Activated T-cell treated with anti-CD3 and anti-CD28 coated beads for 4 hours (primary cell): ENCODE results near the gene HOXA4.

Experiments used
- DNase-seq: peaks from one replicate; pipeline ENCODE4 v3.0.0-alpha.2; 2020

Gene HOXA4

DNA sequence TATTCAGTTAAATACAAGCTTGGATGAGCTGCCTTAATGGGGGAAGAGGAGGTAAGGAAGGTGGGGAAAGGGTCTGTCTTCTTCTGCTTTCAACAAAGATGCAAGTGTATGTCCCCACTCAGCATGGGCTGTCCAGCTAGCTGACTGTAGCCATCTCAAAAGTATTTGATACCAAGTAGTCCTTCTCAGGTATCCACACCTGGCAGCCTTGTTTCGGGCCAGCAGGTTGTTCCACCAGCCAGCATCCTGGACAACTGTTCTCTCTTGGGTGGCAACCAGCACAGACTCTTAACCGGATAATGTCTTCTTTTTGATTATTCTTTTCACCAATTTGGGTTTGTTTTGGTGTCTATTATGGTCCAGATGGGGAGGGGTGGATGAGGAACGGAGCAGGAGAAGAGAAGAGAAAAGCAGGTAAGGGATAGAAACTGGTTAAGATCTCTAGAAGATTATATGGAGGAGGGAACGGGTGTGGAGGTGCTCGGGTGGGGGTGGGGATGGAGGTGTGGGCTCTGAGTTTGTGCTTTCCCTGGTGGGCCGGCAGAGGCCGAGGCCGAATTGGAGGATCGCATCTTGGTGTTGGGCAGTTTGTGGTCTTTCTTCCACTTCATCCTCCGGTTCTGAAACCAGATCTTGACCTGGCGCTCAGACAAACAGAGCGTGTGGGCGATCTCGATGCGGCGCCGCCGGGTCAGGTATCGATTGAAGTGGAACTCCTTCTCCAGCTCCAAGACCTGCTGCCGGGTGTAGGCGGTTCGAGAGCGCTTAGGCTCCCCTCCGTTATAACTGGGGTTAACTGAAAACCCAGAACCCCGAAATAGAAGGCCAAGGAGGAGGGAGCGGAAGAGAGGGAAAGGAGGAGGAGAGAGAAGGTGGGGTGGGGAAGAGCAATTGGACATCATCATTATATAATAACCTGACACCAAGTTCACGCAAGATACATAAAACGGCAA lies 1.5 kb downstream of the HOXA4 start:
- DNase-seq = no peak

DNA sequence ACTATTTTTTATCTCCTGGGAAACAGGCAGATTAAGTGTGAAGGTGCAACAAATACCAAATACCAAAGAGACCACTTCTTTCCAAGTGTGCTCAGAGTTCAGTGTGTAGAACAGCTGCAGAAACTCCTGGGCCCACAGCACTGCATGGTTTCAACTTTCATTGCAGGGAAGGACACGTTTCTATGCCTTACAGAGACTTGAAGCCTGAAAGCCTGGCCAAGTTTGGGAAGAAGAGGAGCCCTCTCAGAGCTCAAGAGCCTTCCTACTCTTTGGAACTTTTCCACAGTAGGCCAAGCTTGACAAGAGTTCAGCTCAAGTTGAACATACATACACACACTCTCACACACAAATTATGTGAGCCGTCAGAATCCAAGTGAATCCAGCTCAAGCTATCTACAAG lies 2.5 kb downstream of the HOXA4 start:
- DNase-seq = no peak

DNA sequence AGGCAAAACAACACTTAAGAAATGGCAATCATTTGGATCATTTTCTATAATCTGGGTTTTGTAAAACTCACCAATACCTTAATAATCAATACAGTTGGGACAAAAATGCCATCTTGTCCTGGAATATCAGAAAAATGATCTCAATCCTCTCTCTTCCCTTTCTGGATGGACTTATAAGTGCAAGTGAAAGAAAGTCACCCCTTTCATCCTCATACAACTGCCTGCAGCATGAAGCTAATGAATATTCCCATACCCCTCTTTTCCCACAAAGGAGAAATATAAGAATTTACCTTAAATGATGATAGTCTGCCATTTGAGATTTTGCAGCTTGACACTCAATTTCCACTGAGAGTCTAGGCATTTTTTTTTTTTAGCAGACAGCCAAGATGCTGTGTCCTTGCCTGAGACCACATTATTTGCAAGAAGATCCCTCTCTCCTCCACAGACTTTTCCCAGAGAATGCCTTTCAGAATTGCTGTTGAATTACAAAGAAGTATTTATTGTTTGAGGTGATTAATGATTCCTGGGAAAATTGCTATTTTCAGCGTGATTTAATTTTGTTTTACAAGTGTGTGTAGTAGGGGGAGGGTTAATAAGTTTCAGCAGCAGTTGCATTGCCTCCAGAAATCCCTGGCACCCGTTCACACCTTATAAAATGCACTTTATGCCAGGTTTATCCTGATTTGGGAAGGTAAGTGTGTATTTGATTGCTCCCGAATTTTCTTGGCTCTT lies 3.8 kb downstream of the HOXA4 start:
- DNase-seq = no peak

DNA sequence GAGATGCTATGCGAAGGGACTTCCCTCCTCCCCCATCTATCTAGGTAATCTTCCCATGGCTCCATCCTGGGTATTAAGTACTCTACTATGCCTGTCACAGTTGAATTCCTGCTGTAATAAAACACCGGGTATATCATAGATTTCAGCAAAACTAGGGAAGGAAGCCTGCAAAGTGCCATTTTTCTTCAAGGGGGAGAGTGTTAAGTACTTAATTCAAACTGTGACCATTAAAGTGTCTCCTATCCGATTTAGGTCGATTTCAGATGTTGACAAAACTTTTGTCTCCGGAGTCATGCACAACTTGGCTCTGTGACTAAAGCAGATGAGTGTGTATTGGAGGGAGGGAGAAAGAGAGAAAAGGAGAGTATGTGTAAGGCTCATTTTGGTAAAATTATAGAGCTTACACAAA lies 4.6 kb downstream of the HOXA4 start:
- DNase-seq = no peak

DNA sequence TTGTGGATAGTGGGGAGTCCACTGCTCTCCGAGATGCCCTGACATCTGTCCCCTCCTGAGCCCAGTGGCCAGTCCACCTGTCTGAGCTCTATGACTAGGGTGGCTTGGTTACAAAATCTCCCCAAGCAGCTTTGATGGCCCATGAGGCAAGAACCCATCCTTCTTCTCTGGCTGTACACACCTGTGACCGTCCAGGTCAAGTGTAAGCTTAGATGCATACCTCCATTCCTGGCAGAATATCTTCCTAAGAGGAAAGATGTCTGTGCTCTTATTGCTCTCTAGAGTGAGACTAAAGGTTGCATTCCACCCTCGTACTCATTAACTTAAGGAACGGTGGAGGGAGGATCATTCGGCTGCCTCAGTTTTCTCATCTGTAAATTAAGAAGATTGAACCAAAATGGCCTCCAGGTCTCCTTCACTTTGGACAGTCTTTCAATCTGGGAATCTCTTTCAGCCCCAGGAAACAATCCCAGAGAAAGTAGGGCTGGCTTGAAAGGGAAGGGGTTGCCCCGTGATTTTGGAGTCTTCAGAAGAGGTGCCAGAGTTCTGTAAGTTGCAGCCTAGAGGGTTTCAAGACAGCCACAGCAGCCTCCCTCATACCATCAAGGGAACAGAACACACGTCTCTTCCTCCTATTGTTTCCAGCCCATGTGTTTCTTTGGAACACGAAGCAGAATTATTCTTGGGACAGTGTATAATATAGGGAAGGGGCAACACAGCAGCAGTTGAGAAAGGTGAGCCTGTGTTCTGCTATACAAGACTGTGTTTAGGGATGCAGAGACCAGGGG lies 5.5 kb downstream of the HOXA4 start:
- no peak for DNase-seq

DNA sequence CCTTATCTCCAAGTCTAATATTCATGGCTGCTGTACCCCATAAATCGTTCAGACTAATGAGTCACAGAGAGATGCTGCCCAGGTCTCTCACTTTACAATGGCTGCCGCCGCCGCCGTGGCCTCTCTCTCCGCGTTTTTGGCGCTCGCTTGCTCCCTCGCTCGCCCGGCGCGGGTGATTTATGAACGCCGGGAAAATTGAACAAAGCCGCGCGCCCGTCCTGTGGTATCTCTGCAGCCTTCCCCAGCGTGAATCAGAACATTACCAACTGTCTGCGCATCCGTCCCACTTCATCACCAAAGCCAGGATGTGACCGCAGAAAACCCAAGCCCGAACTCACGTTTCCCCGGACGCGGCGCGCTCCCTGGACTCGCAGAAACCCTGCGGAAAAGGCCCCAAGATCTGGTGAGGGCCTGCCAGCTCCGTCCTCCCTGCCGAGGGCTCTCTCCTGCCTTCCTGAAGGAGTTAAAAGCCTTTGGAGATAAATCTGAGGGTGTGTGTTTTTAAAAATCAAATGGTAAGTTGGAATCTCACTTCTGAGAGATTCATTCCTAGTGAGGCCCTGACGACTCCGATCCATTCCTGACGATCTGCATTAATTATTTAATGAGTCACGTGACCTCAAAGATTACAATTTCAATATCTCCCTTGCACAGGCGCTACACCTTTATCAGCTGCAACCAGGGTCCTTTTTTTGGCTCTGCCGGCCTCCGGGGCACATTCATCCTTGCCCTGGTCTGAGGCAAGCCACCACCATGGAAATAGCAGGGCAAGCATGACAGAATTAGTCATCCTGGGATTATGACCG lies 6.3 kb downstream of the HOXA4 start:
- no peak for DNase-seq

DNA sequence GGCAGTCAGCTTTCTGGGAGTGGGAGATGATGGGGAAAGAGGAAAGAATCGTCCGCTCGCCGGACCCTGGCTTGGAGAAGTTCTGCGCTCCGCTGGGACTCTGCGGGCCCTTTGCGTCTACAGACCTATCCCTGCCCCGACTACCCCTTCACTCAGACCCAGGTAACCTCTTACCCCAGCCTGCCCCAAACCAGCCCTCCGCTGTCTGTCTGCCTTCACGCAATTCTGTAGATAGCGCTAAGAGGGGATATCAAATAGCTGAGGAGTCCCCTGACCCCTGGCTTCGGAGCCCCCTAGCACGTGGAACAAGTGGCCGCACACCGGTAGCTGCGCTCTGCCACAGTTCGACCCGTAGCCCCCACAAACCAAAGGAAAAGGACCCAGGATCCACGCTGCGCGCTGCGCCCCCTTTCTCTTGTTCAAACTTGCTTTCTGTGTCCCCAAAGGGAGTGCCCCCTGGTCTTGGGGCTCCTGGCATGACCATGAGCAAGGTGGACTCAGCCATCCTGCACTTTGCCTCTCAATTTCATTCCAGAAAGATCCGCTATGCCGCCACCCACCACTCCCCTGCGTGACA lies 7.0 kb downstream of the HOXA4 start:
- DNase-seq = no peak

DNA sequence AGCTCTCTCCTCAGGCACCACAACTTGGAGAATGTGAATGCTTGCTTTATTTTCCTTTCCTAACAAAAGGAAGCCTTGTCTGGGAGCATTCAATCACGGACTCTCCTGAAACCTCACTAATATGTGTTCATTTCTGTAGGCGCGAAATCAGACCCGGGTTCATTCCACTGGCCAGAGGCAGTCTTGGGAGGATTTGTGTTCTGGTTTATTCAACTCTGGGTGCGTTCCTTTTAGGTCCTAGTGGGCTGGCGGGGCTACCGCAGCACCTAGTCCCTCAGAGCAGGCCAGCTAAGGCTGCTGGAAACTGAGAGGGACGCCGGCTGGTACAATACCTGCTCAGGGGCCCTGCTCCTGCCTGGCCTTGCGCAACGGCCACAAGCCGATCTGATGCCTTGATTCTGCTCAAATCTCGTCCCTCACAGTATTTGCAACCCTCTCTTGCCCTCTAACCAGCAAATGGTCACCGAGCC lies 7.5 kb downstream of the HOXA4 start:
- DNase-seq = no peak

DNA sequence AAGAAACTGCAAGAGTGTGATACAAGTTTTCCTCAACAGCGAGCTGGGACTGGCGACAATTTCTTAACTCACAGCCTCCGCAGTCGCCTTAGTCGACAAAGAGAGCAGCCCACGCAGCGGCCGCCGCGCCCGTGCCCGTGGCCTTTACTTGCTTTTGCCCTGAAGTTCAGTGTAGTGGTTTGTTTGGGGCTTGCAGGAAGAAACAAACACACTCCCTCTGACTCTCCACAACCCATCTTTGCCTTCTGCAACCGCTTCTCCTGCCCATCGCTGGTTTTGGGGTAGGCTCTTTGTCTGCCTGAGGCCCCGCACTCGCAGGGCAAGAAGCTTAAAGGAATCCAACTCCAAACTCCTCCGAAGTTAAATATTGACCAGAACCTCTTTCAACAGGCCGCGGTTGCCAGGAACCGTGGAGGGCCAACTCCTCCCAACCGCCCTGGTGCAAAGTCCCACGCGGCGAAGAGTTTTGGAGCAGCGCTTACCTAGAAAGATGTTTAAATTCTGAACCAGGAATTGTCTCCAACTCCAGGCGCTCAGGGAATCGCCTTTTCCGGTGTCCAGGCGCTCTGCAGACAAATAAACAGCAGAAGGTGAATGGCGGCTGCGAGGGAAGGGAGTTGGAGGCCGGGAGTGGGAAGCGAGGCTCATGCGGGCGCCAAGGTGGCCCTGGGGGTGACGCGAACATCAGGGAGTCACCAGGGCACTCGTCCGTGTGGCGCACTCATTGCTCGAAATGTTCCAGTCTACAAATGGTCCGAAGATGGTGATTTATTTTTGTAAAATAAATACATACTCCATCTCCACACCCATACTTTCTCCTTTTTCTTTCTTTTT lies 8.3 kb downstream of the HOXA4 start:
- no peak for DNase-seq

DNA sequence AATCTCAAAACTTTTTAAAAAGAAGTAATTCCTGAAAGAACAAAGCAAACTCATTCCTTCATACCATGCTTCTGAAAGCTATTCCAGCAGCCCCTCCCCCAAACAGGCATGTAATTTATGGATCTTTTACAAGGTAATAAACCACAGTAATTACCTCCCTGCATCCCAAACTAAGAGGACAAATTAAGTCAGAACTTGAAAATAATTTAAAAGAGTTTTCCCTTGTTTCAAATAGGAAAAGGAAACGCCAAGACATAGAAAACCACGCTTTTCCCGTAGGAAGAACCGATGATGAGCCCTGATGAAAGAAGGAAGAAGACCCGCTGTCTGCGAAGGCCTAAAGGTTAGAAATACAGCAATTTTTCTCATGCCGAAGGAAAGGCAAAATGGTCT lies 8.9 kb downstream of the HOXA4 start:
- no peak for DNase-seq

DNA sequence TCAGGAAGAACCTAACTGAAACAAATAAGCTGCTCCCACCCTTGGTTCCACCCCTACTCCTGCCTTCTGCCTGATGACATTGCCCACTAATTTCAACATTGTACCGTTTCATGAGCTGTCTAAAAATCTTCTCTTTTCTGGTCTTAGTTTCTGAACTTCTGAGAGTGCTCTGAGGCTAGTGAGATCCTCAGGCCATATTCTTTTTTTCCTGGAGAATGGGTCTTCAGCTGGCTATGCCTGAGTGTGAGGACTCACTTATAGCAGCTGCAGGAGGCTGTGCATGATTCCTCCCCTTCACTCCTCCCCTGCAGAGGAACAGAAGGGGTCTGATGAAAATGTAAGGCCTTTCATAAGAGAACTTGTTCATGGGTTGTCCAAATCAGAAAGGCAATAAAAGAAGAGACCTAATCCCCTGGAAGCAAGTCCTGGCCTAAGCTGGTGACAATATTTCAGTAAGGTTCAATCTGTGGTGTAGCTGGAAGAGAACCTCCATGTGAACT lies 11.1 kb downstream of the HOXA4 start:
- no peak for DNase-seq

DNA sequence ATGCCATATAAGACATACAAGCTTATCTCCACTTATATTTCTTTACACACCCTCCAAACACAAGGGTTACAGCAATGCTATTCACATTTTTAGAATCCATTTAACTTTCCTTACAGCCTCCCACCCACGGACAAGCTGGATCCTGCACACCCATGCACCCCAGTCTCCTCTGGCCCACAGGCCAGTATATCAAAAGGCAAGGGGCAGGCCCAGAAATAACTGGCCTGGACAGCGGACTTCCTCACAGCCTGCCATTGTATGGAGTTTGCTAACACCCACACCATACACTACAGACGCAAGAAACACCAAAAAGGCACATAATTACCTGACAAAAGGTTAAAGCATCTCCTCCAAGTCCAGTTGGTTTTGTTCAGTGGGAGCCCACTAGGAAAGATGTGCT lies 12.0 kb downstream of the HOXA4 start:
- no peak for DNase-seq

DNA sequence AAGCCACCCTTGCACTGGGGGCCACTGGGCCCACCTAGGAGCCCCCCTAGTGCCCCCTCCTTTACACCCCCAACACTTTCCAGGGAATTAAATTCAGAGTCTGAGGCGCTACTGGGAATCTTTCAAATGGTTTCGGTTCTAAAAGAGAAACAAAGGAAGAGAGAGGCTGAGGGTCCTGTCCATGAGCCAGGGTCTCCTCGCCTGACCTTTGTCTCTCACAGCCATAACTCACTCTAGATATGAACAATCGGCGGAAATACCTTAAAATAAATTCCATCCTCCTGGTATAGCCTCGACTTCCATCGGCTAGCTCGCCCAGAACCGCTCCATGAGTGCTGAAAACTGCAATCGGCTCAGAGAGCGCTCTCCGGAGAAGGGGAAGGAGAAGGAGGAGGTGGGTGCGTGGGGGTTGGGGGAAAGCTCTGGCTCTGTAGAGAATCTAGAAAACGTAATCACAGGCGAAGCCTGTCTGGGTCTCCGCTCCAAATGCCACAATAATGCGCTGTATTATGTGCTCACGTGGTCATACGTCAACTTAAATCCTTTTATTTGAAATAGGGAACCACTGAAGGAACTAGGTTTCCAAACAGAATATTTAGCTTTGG lies 12.6 kb downstream of the HOXA4 start:
- DNase-seq = no peak

DNA sequence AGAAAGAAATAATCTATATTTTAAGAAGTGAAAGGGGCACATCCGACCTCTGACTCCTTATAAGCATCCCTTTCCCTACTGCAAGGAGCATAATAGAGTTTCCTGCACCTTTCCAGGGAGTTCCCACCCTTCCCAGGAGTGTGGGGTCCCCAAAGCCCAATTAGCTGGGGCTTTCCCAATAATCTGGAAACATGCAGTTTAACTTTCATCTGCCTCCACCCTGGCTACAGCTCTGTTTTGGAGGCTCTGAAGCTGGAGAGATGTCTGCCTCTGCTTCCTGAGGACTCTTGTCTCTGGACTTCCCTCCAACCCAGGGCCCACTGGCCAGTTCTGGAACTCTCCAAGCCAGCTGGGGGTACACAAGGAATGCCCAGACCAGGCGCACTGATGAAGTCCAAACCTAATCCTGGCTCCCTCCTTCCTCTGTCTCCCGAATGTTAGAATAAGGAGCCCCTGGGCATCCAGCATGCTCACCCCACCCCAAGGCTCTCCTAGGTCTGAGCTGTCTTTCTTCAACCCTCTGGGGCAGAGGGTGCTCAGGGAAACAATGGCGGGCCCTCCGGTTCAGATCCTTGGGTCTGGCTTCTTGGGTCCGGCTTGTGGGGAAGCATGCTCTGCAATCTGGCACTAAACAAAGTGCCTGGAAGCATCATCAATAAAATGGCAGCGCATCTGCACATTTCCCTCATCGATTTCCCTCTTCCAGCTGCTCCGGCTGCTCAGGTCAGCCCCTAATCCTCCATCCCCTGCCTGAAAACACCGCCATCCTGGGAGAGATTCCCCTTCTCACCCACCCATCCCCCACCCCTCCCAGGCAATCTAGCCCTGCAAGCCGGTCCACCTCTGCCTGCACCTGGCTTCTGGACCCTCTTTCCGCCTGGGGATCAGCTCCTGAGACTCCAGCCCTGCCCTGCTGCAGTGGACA lies 13.3 kb downstream of the HOXA4 start:
- no peak for DNase-seq

DNA sequence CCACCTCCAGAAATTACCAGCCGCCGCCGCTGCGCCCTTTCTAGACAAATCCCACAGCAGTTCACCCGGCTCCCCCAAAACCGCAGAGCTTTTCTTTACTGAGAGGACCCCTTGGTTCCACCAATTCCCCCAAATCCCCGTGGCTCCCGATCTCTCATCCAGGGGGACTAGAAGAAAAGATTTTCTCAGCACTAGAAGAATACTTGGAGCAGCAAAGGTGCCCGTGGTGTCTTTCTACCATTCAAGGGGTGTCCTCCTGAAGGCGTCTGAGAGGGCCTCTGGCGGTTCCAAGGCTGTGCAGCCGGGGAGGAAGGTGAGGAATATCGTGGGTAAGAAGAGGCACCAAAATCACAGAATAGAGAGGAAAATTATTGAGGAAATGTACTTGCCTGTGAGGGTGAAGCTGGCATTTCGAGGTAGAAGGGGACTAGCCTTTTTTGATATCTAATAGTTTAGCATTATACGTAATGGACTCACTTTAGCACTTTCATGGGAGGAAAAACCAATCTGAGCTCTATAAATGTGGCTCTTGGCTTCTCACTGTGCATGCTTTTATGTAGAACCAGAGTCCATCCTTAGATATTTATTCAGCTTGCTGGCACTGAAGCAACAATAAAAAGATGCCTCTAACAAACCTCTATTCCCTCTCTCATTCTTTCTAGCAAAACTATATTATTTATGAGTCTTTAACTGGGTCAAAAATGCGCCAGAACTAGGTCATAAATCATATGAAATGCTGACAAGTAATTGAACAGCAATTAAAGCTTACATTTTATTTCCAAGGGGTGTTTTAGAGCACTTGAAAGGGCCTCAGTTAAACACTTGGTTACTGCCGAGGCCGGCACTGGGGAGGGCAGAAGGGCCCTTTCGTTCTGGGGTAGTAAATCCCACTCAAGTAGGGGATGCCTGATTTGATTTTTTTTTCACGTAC lies 14.3 kb downstream of the HOXA4 start:
- DNase-seq = no peak

DNA sequence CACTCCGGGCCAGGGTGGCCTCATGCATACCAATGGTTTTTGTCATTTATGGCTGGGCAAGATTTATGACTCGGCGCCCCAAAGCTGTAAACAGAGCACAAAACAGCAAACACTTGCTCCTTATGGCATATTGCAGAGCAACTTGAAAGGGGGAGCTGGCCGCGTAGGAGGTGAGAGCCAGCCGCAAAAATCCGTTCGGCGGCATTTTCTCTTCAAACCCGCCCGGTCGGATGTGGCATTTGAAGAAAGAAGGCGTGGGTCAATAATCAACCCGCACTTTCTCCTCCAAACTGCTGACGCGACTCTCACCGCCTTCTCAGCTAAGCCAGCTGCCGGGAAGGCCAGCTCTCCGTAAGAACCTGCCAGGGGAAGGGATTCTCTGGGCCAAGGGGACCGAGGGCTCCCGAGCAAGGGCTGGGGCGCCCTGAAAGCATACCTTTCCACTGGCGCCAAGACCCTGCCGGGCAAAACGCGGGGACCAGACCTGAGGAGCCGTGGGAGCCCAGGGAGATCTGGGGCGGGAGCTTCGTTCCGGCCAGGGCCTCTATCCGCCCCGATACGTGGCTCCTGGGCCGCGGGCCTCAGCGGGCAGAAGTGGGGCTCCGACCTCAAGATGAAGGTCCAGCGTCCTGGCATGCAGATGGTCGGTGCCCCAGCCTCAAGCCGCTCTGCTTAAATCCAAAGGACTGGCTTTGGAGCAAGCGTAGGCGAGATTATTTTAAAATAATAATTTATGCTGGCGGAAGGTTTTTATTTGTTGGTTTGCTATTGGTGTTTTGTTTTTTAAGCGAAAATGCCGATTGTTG lies 15.1 kb downstream of the HOXA4 start:
- no peak for DNase-seq

DNA sequence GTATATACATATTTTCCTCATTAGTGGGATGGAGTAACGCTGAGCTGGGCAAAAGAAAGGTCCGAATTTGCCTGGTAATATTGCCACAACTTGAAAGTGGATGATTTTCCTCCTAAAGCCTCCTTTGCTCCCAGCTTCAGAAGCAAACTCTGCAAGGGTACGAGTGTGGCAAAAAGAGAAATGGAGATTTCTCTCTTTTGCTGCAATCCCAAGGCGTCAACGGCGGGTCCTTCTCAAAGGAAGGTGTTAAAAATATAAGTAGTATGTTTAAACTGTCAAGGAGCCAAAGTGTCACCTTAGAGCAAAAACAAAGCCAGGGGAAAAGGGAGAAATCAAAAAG lies 15.7 kb downstream of the HOXA4 start:
- no peak for DNase-seq
